Breast epithelium (tissue), 4 donors: ENCODE measurements around the gene PDGFD. TPM values are rescaled to one million over a fixed set of nuclear protein-coding genes. Genes with fewer than 3 reads are reported as not detected.

Experiments used
- DNase-seq, 2 donors: peaks; one replicate each; pipeline ENCODE4 v3.0.0-alpha.2; 2019; ENCODE audit warnings: low spot score in 2 of 2
- H3K27ac ChIP-seq, 2 donors: fragments of 200-600 bp; sonication (generic) in 1 of 2; one replicate each; pipeline ENCODE4 v1.5.1; 2016 to 2019; ENCODE audit warnings: mild to moderate bottlenecking in 1 of 2
- H3K27me3 ChIP-seq, 2 donors: fragments of 200-600 bp; sonication (generic) in 1 of 2; one replicate each; pipeline versions ENCODE4 v1.5.1 to v1.6.0; 2017 to 2019; ENCODE audit warnings: control low read depth in 1 of 2, mild to moderate bottlenecking in 1 of 2
- H3K36me3 ChIP-seq: fragments of 200-600 bp; one replicate; pipeline ENCODE4 v1.5.1; 2019
- H3K4me1 ChIP-seq, 2 donors: fragments of 200-600 bp; sonication (generic); one replicate each; pipeline ENCODE4 v1.5.1; 2016 to 2019; ENCODE audit warnings: control low read depth in 1 of 2
- H3K4me3 ChIP-seq, 3 donors: fragments of 200-600 bp; sonication (generic); 1 replicate in 2 of 3; 2 replicates in 1 of 3; pipeline ENCODE4 v1.5.1; 2016 to 2019; ENCODE audit warnings: mild to moderate bottlenecking in 3 of 3, moderate library complexity in 2 of 3
- H3K9me3 ChIP-seq, 2 donors: fragments of 200-600 bp; sonication (generic) in 1 of 2; one replicate each; pipeline ENCODE4 v1.5.1; 2016 to 2019; ENCODE audit warnings: control low read depth in 1 of 2
- POLR2A ChIP-seq: fragments of 450-650 bp; IDR thresholded peaks from one replicate; pipeline ENCODE4 v1.6.1; 2016; ENCODE audit warnings: antibody characterized with exemption, mild to moderate bottlenecking, moderate library complexity
- POLR2AphosphoS5 ChIP-seq, 3 donors: sonication (generic); formaldehyde crosslinking; IDR thresholded peaks; one replicate each; pipeline ENCODE4 v1.6.1; 2017; ENCODE audit warnings: antibody characterized with exemption in 3 of 3
- intact Hi-C: fragments of 100-400 bp; cut with DNase I; formaldehyde crosslinking; loops from one replicate; pipeline ENCODE4 v1.15.1; 2023; ENCODE audit warnings: low total_unique reads
- total RNA-seq, 3 donors: library from RNA; depleted of rRNA; stranded (reverse); fragments of >200 nt; gene quantifications; one replicate each; pipeline ENCODE4 v1.1.0, GENCODE V29; 2016
- TF ChIP-seq, protein P1 (sequence below), 3 donors: fragments of 450-650 bp; IDR thresholded peaks; one replicate each; pipeline ENCODE4 v1.5.1; 2016 to 2017; ENCODE audit warnings: antibody characterized with exemption in 3 of 3, mild to moderate bottlenecking in 3 of 3, moderate library complexity in 3 of 3

Gene PDGFD
- total RNA-seq, 3 donors from 2014 or later: 21.8 to 76.0 (median 53.1) TPM

- Histone ChIP-seq H3K36me3 (no peaks in the 10 kb centered on the region), H3K4me1 (no peaks in the 10 kb centered on the region), H3K27me3 (no peaks in the 10 kb centered on the region), H3K27ac (no peak overlapping the region), H3K9me3 (no peaks in the 10 kb centered on the region), H3K4me3 (no peak overlapping the region)
- intact Hi-C loops: no loop called here
- no peak for DNase-seq
- TF ChIP-seq, protein P1, sequence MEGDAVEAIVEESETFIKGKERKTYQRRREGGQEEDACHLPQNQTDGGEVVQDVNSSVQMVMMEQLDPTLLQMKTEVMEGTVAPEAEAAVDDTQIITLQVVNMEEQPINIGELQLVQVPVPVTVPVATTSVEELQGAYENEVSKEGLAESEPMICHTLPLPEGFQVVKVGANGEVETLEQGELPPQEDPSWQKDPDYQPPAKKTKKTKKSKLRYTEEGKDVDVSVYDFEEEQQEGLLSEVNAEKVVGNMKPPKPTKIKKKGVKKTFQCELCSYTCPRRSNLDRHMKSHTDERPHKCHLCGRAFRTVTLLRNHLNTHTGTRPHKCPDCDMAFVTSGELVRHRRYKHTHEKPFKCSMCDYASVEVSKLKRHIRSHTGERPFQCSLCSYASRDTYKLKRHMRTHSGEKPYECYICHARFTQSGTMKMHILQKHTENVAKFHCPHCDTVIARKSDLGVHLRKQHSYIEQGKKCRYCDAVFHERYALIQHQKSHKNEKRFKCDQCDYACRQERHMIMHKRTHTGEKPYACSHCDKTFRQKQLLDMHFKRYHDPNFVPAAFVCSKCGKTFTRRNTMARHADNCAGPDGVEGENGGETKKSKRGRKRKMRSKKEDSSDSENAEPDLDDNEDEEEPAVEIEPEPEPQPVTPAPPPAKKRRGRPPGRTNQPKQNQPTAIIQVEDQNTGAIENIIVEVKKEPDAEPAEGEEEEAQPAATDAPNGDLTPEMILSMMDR (IDR thresholded peaks at IDR 0.05): no peak
- no peak for TF ChIP-seq POLR2A
- no peak for TF ChIP-seq POLR2AphosphoS5 (IDR thresholded peaks at IDR 0.05)
Observed at GRCh38 chr11:104134745-104135144, 29.2 kb downstream of the PDGFD start.

DNA sequence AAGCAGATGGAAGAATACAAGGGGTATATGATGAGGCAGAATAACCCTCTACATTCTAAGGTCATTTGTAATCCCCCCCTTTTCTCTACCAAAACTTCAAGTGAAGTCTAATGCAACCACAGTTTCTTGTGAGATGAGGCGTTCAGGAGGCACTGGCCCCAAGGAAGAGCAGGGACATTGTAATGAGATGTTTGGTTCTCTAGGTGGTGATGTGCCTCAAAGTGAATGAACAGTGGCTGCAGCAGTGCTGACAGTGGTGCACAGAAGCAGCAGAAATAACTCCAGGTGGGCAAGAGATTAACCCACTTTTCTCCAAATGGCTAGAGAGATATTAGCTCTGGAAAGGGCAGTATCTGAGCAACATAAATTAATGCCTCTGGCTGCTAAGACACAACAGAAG lies 33.8 kb downstream of the PDGFD start:
- Histone ChIP-seq H3K4me1 (no peaks in the 10 kb centered on the region), H3K27me3 (no peaks in the 10 kb centered on the region), H3K27ac (no peak overlapping the region), H3K36me3 (no peaks in the 10 kb centered on the region), H3K4me3 (no peak overlapping the region), H3K9me3 (no peaks in the 10 kb centered on the region)
- intact Hi-C loops: no loop called here
- DNase-seq: no peak
- no peak for TF ChIP-seq POLR2AphosphoS5 (IDR thresholded peaks at IDR 0.05)
- no peak for TF ChIP-seq POLR2A
- TF ChIP-seq, protein P1 (IDR thresholded peaks at IDR 0.05): no peak

GRCh38 chr11:104129145-104129544 lies 34.8 kb downstream of the PDGFD start:
- H3K4me1 ChIP-seq: no peaks in the 10 kb centered on the region

DNA sequence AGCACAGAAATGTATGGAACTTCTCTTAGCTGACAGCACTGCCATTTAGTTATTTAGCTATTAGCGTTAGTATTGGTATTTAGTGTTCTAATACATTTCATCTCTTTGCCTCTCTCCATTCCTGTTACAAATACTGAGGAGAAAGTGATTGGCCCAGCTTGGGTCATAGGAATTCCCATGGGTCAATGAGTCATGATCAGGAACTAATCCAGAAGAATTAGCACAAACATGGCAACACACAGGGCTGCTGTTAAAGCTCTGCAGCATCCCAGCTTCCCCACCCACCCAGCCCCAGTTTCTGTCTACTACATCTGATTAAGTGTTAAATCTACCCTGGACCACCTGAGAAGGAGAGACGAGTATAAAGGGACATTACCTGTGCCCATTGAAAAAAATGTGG lies 36.1 kb downstream of the PDGFD start:
- no peaks in the 10 kb centered on the region for H3K36me3 ChIP-seq
- TF ChIP-seq, protein P1 (IDR thresholded peaks at IDR 0.05): no peak
- TF ChIP-seq POLR2AphosphoS5 (IDR thresholded peaks at IDR 0.05): no peak
- TF ChIP-seq POLR2A: no peak
- no peak overlapping the region for H3K4me3 ChIP-seq
- no peaks in the 10 kb centered on the region for H3K27me3 ChIP-seq
- no peak overlapping the region for H3K27ac ChIP-seq
- no peaks in the 10 kb centered on the region for H3K4me1 ChIP-seq
- intact Hi-C loops: no loop called here
- H3K9me3 ChIP-seq: no peaks in the 10 kb centered on the region
- no peak for DNase-seq

More at GRCh38 chr11:104129145-104129544, 34.8 kb downstream of the PDGFD start:
- H3K4me3 ChIP-seq: no peak overlapping the region
- H3K36me3 ChIP-seq: no peaks in the 10 kb centered on the region
- intact Hi-C loops: no loop called here
- no peak for DNase-seq
- TF ChIP-seq POLR2A (no peak), POLR2AphosphoS5 (IDR thresholded peaks at IDR 0.05) (no peak)
- TF ChIP-seq, protein P1 (IDR thresholded peaks at IDR 0.05): no peak
- H3K27ac ChIP-seq: no peak overlapping the region
- H3K27me3 ChIP-seq: no peaks in the 10 kb centered on the region
- no peaks in the 10 kb centered on the region for H3K9me3 ChIP-seq

GRCh38 chr11:104126464-104126863 lies 37.5 kb downstream of the PDGFD start:
- H3K27me3 ChIP-seq: no peaks in the 10 kb centered on the region
- no peaks in the 10 kb centered on the region for H3K9me3 ChIP-seq
- intact Hi-C loops: no loop called here
- no peak overlapping the region for H3K4me3 ChIP-seq
- no peaks in the 10 kb centered on the region for H3K4me1 ChIP-seq
- no peak overlapping the region for H3K27ac ChIP-seq
- TF ChIP-seq POLR2A (no peak), POLR2AphosphoS5 (IDR thresholded peaks at IDR 0.05) (no peak)
- TF ChIP-seq, protein P1 (IDR thresholded peaks at IDR 0.05): no peak
- H3K36me3 ChIP-seq: no peaks in the 10 kb centered on the region
- no peak for DNase-seq
